GM18858 (cell line): Measurements from ENCODE around the gene XYLT1.
"Not testable (repeated sequence)": the region's sequence is repeated elsewhere in the genome, so short reads cannot be mapped to it uniquely, and the experiment has no call there.

Experiments
- ATAC-seq: cut with Tn5 transposase; IDR thresholded peaks from one replicate; pipeline ENCODE4 v1.9.1; 2021; ENCODE audit not compliant: unreplicated experiment

Gene XYLT1

DNA sequence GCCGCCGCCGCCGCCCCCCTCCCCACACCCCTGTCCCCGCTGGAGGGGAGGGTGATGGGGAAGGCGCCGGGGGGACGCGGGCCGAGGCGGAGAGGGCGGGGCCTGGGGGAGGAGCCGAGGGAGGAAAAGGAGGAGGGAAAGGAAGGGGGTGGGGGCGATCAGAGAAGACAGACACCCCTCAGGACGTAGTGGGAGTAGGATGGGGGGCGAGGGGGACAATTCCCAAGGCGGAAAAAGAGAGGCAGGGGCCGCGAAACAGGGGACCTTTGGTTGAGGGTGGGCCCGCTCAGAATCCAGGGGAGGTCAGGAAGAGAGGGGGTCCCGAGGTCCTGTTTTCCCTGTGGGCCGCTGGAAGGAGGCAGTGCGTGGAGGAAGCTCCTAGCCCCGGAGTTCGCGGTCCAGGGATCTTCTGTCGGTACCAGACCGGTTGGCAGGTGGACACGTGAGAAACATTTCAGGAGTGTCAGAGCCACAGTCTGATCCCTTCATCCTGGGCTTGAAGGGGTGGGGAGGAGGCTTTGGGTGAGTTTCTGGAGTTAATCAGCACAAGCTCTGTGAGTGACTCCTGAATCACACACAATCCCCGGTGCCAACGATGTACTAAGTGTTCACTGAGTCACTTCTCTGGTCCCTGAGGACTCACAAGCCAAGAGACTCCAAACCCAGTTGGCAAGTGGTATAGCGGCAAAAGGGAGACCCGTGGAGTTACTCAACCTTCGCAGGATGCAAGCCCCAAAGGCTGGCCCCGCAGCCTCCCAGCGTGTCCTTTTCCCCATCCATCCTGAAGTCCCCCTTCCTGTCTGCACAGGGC lies at the start of gene XYLT1:
Gene XYLT1, minus strand, starts transcription at position 53 of the 811 bp plus-strand sequence. CDS start 164 bp downstream, outside the sequence.
- ATAC-seq = no peak

GRCh38 chr16:17520111-17520510 lies 49.4 kb upstream of the XYLT1 start:
- ATAC-seq = no peak

DNA sequence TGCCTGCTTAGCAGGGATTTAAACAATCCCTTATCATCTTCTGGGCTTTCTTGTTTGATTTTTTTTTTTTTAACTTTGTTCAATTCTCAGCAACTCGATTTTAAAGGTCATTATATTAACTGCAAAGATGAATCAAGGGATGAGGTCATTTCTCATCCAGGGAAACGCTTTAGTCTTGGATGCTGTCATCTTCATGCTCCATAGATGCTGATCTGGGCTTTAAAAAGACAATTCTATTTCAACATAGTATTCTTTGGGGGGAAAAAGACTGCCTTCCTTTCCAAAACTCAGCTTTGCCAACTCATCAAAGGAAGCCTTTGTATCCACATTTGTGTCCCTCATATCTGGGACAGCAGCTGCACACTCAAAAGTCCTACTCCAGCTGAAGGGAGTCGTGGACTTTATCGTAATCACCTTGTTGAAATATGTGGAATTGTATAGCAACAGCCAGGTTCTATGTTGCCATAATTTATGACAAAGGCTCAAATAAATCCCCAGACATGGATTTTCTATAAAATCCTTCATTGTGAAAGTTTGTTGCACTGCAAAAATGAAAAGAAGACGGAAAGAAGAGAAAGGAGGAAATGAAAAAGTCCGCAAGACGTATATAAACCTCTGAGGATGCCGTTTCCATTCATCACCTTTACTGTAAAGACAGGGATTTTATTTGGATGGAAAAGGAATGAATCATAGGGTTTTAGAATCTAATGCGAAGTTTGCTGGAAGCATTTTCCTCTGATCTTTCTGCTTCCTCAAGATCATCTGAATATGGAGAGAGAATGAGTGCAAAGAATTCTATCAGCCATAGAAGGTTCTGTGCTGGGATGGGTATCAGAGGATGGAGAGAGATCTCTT lies 48.6 kb upstream of the XYLT1 start:
- no peak for ATAC-seq

GRCh38 chr16:17518441-17518840 lies 47.7 kb upstream of the XYLT1 start:
- ATAC-seq = no peak

GRCh38 chr16:17515421-17516210 lies 44.9 kb upstream of the XYLT1 start:
- ATAC-seq = no peak

- no peak for ATAC-seq
Observed at GRCh38 chr16:17512636-17513220, 42.0 kb upstream of the XYLT1 start.

GRCh38 chr16:17511340-17511739 lies 40.6 kb upstream of the XYLT1 start:
- ATAC-seq = no peak

- ATAC-seq = no peak
Observed at GRCh38 chr16:17510567-17510966, 39.8 kb upstream of the XYLT1 start.

- no peak for ATAC-seq
Observed at GRCh38 chr16:17509194-17509593, 38.4 kb upstream of the XYLT1 start.

GRCh38 chr16:17508303-17508702 lies 37.5 kb upstream of the XYLT1 start:
- ATAC-seq = no peak

GRCh38 chr16:17507516-17507915 lies 36.8 kb upstream of the XYLT1 start:
- ATAC-seq = not testable (repeated sequence)

DNA sequence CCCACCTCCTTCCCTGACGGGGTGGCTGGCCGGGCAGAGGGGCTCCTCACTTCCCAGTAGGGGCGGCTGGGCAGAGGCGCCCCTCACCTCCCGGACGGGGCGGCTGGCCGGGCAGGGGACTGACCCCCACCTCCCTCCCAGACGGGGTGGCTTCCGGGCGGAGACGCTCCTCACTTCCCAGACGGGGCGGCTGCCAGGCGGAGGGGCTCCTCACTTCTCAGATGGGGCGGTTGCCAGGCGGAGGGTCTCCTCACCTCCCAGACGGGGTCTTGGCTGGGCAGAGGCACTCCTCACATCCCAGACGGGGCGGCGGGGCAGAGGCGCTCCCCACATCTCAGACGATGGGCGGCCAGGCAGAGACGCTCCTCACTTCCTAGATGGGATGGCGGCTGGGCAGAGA lies 35.1 kb upstream of the XYLT1 start:
- not testable (repeated sequence) for ATAC-seq

DNA sequence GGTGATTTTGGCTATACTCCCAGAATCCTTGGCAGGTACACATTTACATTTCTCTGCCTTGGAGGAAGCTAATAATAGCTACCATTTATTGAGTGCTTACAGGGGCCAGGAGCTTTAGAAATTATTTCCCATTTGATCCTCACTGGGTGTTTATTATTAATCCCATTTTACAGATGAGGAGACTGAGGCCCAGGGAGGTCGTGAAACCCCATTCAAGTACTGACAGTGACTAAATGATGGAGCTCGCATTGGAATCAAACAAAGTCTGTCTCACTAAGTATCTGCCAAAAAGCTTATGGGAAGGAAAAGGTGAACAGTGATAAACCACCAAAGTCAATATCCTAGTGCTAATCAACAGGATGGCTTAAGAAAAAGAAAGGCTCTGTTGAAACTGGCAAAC lies 33.3 kb upstream of the XYLT1 start:
- no peak for ATAC-seq

GRCh38 chr16:17503331-17503730 lies 32.6 kb upstream of the XYLT1 start:
- no peak for ATAC-seq

DNA sequence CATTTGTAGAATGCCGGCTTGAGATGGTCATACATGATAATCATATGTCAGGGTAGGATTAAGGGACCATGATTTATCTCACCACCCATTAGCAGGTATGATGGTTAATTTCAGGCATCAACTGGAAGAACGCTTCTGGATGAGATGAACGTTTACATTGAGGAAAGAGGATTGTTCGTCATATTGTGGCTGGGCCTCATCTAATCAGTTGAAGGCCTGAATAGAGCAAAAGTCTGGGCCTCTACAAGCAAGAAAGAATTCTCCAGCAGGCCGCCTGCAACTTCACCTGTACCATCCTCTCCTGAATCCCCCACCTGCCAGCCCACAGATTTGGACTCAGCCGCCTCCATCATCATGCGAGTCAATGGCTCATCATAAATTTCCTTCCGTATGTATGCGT lies 30.6 kb upstream of the XYLT1 start:
- ATAC-seq = no peak

- no peak for ATAC-seq
Observed at GRCh38 chr16:17499223-17499902, 28.6 kb upstream of the XYLT1 start.

- ATAC-seq = no peak
Observed at GRCh38 chr16:17497648-17498047, 26.9 kb upstream of the XYLT1 start.

GRCh38 chr16:17496891-17497290 lies 26.1 kb upstream of the XYLT1 start:
- no peak for ATAC-seq

DNA sequence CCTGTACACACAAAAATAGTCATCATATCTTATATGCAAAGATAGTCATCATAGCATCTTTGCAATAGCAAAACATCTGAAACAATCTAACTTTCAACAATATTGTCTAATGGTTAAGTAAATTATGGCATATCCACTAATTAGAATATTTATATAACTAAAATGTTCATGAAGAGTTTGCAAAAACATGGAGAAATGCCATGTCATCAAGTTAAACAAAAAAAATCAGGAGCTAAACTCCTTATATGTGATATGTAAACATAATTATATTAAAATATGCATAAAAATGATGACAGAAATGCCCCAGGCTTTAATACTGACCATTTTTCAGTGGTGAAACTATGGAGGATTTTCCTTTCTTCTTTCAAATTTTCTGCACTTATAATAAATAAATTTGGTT lies 22.3 kb upstream of the XYLT1 start:
- ATAC-seq = no peak

DNA sequence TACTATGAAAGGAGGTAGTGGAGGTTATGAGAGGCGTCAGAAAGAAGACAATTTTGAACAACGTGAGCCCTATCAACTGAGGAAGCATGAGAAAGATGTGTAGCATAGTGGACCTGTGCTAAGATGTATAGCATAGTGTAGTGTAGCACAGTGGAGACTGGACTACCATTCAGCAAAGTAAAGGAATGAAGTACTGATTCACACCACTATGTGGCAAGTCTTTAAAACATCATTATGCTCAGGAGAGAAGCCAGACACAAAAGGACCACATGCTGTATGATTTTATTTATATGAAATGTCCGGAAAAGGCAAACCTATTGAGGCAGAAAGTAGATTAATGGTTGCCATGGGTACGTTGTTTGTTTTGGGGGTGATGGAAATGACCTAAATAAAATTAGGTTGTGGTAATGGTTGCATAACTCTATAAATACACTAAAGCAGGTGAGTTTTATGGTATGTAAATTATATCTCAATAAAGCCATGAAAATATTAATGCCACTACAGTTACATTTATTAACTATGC lies 20.4 kb upstream of the XYLT1 start:
- no peak for ATAC-seq
